GM18909 (cell line): ENCODE measurements around the gene DPYD.
A peak's percentile ranks its signal among the peaks of the same experiment; 100 is the strongest.

Experiments used
- ATAC-seq: cut with Tn5 transposase; IDR thresholded peaks from one replicate; pipeline ENCODE4 v1.9.1; 2021; ENCODE audit warnings: mild to moderate bottlenecking; ENCODE audit not compliant: unreplicated experiment, poor library complexity

The DPYD gene

DNA sequence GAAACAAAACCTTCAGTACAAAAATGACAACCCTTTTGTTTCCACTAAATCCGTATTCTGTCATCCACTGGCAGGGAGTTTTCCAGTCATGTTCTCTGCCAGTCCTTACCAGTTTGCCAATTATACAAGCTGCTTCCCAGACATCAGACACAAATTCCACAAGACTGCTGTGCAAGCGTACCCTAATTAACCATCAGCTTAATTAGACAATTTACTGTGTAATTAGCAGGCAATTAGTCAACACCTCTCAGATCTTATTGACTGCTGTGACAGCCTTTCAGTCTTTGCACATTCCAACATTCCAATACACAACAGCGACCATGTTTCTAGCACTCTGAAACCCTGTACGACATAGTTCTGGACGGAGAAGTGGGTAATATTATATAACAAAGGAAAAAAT, 420.1 kb downstream of the DPYD start:
- ATAC-seq, result no peak

DNA sequence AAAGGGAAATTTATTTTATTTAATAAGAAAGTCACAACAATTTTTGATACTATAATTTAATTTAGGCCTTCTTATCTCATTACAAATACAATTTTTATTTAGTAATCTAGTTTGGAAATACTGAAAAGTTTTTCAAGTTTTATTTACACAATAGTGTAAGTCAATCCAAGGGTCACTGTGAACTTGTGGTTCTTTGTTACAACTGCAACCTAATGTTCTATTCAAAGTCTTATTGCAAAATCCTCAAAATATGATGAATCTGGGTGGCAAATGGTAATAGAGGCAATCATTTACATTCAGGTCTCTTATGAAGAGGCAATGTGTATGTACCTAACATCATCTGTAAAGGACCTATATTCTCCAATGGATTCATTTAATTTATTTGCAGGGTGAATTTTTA, 421.2 kb downstream of the DPYD start:
- ATAC-seq, result no peak

DNA sequence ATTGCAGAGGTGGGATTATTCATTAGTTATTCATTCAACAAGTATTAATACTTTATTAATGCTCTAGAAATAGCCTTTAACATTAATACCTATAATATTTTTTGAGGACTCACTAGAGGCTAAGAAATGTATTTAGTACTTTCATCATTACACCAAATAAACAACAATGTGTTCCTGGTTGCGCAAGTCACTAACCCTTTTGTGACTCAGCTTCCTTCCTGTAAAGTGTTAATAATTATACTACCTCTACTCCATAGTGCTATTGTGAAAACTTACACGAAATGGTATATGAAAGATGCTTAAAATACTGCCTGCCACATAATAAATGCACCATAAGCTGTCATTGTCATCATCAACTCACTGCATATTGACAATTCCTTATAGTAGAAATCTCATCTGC, 431.0 kb downstream of the DPYD start:
- ATAC-seq, result peak; percentile 85

DNA sequence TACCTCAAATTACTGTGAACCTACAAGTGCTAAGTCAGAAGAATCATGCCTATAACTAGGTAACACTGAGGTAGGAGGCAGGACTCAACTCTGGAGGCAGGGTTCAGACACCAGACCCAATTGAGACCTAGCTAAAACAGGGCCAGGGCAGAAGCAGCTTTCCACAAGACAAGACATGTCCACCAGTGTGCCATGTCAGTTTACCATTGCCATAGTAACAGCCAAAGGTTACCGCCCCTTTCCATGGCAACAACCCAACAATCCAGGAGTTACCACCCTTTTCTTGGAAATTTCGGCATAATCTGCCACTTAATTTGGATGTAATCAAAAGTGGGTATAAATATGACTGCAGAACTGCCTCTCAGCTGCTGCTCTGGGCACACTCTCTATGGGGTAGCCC, 432.3 kb downstream of the DPYD start:
- ATAC-seq, result no peak

DNA sequence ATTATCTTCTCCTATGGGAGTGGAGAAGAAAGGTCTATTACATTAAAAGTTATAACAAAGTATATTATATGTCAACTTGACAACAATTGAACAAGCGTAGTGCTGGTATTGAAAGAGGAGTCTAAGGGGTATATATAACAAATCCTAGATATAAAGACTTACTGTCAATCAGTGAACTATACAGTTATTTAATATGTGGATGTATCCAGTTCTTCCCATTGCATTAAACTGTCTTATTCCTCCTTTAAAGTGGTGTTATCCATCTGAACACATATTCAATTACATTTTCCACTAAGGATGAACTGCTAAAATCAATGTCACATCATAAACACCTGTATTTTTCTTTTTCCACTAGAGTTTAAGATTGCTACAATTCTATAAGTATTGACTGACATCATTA, 438.8 kb downstream of the DPYD start:
- ATAC-seq, result no peak

DNA sequence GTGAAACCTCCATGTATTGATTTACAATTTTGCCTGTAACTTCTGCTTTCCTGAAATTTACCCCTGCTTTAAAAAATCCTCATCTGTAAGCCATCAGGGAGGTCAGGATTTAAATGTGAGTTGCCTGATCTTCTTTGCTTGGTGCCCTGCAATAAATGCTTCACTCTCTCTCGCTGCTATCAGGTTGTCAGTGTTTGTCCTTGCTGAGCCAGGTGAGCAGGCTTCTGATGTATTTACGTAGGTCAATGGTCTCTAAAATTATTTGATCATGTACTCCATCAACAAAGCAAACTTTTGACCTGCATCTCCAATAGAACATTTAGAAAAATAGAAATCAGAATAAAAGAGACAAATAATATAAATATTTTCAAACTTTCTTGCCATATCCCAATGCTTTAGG, 453.4 kb downstream of the DPYD start:
- no peak for ATAC-seq

DNA sequence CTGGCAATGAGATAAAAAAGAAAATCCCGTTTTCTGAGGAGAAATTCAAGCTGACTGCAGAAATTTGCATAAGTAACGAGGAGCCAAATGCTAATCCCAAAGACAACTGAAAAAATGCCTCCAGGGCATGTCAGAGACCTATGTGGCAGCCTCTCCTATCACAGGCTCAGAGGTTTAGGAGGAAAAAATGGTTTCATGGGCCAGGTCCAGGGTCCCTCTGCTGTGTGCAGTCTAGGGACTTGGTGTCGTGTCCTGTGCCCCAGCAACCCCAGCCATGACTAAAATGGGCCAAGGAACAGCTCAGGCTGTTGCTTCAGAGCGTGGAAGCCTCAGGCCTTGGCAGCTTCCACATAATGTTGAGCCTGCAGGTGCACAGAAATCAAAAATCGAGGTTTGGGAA, 456.5 kb downstream of the DPYD start:
- ATAC-seq, result no peak

DNA sequence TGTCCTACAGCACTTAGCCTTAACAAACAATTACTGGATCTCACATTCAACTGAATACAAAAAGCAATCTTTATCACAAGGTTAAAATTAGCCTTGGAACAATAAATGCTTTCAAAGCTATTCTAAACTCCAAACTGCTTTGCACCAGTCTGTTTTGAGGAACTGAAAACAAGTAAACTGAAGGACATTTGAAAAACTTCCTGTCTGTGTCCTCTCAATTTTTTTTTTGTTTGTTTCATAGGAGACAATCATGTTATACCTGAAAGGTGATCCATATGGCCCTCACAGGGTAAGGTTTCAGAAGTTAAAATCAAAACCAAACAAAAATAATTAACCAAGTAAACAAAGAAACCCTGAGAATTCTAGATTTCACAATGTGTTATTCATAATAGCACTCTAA, 459.1 kb downstream of the DPYD start:
- ATAC-seq, result peak; percentile 98

DNA sequence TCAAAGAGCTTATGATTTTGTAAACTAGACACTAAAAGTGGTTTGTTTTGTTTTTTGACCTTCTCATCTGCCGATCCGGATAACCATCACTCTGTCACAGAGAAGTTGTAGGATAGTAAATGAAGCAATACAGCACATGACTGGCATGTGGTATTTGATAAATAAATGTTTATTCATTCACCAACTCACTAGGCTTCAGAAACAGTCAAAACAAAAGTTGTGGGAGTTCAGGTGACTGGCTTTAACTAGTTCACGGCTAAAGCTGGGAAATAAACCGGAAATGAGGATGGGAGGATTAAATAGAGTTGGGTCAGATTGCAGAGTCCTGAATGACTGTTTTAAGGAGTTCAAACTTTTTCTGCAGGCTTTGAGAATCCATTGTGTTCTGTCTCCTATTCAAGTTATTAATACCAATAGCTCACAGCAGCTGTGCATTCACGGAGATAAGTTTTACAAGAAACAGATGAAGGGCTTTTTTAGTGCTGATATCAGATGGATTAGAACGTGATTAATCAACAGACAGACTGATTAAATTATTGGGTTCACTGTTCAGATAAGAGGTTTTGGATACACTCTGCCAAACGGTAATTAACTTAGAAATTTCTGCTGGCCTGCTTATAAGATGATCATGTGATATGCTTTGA, 463.3 kb downstream of the DPYD start:
- no peak for ATAC-seq

DNA sequence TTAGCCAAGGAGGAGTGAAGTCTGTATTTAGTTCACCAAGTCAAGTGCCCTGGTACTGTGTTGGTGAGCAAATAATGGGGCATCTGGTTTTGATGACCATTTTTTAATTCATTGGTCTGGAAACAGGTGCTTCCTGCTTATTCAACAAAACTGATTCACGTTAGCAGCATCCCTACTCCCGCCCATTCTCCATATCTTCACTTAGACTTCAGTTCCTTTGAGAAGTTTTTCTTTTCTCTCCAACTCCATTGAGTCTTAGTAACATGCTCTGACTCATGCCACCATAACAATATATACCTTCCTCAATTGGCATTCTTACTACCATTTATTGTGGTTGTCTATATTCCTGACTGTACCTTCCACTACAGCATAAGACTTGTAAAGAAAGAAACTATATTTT, 468.9 kb downstream of the DPYD start:
- ATAC-seq, result no peak

DNA sequence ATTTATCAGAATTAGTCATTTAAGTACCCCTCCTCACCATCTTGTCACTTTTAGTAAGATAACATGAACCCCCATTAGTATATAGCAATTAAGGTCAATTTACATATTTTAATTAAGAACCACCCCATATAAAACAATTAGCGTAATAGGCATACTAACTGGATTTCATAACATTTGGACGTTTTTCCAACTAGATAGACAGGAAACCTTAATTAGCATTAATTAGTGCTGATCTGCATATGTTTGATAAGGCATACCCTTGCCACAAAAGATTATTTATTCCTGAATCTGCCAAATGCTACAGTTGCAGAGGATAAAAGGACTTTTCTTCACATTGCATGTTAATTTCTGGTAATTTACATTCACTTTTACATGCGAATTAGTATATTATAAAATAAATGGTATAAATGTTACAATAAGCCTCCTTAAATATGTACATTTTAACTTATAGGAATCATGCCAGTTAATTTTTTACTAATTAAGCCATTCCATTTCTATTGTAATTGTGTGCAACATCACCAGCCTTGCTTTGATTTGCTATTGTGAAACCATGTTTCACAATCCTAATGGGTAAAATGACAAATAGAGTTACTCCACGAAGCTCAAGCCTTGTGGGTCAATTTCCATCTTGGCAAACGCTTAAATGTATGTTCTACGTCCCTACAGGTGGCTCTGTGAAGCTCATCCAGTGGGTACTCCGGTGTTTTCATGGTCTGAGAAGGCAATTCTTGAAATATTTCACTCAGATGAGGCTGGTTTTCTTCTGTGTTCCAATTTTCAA, 469.6 kb downstream of the DPYD start:
- ATAC-seq, result no peak

DNA sequence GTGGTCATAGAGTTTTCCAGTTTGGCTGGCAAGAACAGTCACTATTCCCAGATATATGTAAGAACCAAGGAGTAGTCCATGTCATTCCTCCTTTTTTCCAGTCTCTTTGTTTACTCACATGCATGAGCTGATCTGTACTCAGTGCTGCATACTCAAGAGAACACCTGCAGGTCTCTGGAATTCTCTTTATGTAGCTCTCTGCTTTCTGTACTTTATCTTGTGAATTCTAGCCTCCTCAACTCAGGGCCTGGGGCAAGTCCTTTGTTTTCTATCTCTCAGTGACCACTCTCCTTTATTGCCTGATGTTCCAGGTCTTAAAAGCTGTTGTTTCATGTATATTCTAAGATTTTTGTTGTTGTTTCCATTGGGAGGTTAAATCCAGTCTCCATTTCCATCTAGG, 478.9 kb downstream of the DPYD start:
- ATAC-seq, result no peak

DNA sequence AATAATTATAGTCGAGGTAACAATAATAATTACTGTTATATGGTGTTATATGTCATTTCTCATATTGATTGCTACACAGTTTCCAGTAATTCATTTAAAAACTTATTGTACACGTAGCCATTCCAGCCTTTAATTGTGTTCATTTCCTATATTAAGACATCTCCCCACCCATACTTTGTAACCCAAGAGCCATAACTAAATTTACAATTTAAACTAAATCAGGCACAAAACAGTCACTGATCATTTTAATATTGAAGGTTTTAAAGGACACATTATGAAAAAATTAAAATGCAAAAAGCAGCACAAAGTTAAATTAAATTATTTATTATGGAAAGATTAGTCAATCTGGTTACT, 487.0 kb downstream of the DPYD start:
- ATAC-seq, result no peak

DNA sequence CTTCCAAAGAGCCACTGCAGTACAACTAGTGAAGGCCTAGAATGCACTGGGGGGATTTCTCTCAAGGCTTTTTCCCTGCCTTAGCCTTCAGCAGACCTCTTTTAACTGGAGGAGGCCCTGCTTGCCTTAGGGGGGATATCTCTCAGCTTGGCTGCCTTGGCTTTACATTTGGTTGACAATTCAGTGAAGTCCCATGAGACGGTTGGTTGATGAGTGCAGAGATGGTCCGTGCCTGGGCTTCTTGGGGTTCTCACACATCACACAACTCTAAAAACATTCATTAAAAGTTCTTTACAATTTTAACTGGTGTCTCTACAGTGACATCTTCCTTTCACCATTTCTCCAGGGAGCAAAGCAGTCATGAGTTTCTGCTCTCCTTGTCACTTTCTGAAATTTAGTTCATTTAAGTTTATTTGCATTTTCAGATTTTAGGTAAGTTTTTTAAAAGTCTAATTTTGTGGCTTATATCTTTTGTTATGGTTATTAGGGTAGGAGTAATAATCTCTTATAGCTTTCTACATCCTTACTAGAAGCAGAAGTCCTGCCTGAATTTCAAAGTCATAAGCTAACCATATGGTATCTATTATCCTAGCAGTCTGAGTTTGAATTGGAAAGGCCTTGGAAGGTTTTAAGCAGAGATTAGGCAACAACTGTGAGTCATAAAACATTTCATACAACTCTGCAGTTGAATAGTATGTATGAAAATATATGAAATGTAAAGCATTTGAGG, 487.6 kb downstream of the DPYD start:
- ATAC-seq, result no peak

DNA sequence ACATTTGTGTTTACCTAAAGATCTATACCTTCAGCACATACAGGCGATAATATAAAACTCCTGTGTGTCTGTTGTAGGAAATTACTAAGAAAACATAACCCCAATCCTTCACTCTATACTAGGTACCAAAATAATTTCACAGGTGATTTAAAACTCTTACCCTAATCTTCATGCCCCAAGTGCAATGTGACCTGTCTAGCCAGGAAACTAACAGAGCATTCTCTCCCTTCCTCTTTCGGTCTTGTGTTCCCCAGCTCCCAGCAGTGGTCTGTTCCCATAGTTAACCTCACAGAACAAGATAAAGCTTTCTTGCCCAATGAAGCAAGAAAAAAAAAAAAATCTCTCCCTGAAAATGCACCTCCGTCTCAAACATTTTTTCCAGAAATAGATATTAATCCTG, 493.5 kb downstream of the DPYD start:
- no peak for ATAC-seq

DNA sequence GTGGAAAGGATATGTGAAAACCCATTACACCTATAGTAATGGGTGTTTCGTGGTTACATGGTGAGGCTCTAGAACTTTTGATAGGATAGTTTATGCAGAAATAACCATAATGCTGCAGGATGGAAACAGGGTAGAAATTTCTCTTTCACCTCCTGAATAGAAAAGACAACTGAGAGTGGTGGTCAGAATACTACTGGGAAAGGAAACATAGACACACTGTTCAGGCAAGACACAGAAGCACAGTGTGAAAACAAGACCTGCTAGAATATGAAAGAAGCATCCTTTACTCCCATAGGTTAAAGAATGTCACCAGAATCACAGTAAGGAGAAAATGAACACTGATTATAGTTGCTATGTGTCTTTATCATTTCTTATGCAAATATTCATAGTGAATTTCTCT, 496.6 kb downstream of the DPYD start:
- ATAC-seq, result no peak

DNA sequence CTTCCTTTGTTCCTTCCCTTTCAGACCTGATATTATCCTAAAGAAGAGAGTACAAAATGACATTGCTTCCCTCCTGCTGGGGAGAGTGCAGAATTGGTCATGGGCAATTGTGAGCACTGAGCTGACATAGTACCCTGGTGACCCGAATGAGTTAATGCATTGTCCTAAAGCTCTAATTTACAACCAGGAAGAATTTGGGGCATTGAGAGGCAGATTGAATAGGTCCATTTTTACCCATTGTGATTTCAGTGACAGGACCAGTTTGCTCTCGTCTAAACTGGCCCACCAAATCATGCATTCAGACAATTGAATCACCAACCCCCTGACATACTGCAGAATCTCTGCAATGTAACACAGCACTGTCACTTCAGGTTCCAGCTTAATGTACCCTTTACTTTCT, 497.4 kb downstream of the DPYD start:
- ATAC-seq, result no peak

DNA sequence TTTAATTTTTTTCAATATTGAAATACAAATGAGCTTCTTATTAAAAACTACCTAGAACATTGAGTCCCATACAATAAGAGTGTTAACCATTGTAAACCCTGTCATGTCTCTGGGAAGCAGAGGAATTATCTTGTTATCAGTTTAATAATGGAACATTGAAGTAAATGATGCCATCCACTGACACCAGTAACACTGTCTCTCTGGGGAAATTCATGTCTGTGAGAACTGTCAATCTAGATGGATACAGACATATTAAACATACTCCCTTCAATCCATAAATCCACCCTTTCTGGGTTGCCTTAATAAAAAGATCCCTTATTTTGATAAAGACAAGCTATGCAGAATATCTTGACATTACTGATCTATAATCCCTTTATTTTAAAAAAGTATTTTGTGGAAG, 503.2 kb downstream of the DPYD start:
- no peak for ATAC-seq

DNA sequence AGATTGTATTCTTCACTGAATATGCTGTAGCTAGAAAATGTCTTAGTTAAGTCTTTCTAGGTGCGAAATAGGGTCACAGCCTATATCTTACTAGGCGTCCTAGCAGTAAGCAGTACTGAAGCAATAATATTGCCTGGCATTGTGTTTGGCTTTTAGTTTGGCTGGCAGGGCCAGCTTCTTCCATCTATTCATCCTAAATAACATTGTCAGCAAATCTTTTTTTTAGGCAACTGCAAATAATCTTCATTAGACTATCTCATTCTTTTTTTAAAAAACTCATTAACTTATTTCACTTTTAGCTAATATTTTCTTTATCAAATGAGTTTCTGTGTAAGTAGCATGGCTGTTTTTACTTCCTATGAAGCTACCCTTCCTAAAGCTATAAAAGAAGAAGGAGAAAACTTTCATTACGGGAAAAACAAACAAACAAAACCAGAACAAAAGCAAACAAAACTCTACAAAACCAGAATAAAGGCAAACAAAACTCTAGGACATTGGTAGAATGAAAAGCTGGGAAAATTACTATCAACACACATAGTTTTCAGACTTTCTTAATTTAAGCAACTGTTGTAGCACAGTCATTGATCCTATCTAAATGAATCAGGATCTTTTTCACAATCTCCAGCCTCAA, 506.0 kb downstream of the DPYD start:
- no peak for ATAC-seq

DNA sequence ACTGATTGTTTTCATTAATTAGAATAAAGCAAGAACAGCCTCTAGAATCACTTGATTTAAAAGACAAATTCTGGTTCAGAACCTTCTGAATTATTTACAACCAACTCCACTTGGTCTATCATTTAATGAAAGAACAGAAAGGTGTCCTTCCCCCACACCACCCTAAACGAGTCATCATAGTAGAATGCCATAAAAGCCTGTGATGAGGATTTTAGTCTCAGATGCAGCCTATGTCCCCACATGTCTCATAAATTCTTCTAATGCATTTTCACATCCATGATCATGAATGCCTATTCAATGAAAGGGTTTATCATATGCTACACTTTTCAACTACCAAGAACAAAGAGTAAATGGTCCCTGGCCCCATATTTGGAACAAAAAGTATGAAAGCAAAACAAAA, 508.1 kb downstream of the DPYD start:
- no peak for ATAC-seq

DNA sequence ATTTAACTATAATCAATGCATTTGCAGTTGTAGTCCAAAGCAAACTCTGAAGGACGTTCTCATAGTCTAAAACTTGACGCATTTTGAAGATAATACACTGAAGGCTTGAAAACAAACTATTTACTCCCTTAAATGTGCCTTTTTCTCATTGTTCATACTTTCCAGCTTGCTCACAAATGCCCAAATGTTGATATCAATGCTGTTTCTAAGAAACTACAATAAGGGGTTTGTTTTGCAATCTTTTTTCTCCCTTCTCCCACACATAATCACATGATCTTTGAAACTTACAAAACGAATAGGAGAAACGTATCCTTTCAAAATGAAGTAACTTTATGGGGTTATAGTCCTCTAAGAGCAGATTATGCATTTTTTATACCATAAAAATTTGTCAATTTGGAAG, 508.7 kb downstream of the DPYD start:
- no peak for ATAC-seq
